K562 (cell line): Measurements from ENCODE around the gene PRXL2B. TPM values are rescaled to one million over a fixed set of nuclear protein-coding genes. Genes with fewer than 3 reads are reported as not detected.

ENCODE experiments used
- E2F1 ChIP-seq: sonication (generic); formaldehyde crosslinking; IDR thresholded peaks from 2 replicates; pipeline ENCODE4 v1.8.1; 2023; ENCODE audit warnings: mild to moderate bottlenecking, missing genetic modification reagents, moderate library complexity
- ETV5 ChIP-seq: sonication (generic); formaldehyde crosslinking; IDR thresholded peaks from 2 replicates; pipeline ENCODE4 v1.4.0; 2020; ENCODE audit warnings: low read depth, mild to moderate bottlenecking, missing genetic modification reagents
- ID3 ChIP-seq, 2 experiments: fragments of 250-450 bp in 1 of 2; fragments of 450-650 bp in 1 of 2; sonication (Bioruptor Pico) in 1 of 2; IDR thresholded peaks; 2 replicates each; pipeline versions ENCODE4 v1.6.1 to v1.8.0; 2016 to 2021; ENCODE audit warnings: mild to moderate bottlenecking in 2 of 2, moderate library complexity in 2 of 2, missing compliant biosample characterization in 1 of 2, missing genetic modification characterization in 1 of 2
- MNT ChIP-seq, 2 experiments: fragments of 450-650 bp; conservative IDR thresholded peaks; 2 replicates each; pipeline ENCODE4 v1.6.1; 2017; ENCODE audit warnings: mild to moderate bottlenecking in 2 of 2, moderate library complexity in 2 of 2
- NRF1 ChIP-seq, 2 experiments: fragments of 450-650 bp; IDR thresholded peaks in 1 of 2; conservative IDR thresholded peaks in 1 of 2; 2 replicates each; pipeline ENCODE4 v1.6.1; 2014; ENCODE audit warnings: mild to moderate bottlenecking in 2 of 2
- REST ChIP-seq, 2 experiments: fragments of 450-650 bp; formaldehyde crosslinking in 1 of 2; IDR thresholded peaks; 2 replicates each; pipeline versions ENCODE4 v1.4.0 to v1.6.1; 2014 to 2020; ENCODE audit warnings: mild to moderate bottlenecking in 2 of 2, borderline replicate concordance in 1 of 2, low read depth in 1 of 2
- RFX7 ChIP-seq: fragments of 250-450 bp; sonication (Bioruptor Pico); IDR thresholded peaks from 2 replicates; pipeline ENCODE4 v1.5.1; 2021; ENCODE audit warnings: mild to moderate bottlenecking
- XRCC5 ChIP-seq: fragments of 200-400 bp; formaldehyde crosslinking; IDR thresholded peaks from 2 replicates; pipeline ENCODE4 v1.6.1; 2017; ENCODE audit warnings: low read depth, mild to moderate bottlenecking, low read length
- ZBTB43 ChIP-seq: sonication (generic); formaldehyde crosslinking; IDR thresholded peaks from 2 replicates; pipeline ENCODE4 v1.8.0; 2023; ENCODE audit warnings: mild to moderate bottlenecking, missing genetic modification reagents
- ZFP1 ChIP-seq: fragments of 450-650 bp; formaldehyde crosslinking; IDR thresholded peaks from 2 replicates; pipeline ENCODE4 v1.4.0; 2020; ENCODE audit warnings: mild to moderate bottlenecking, mixed read lengths
- ZNF324 ChIP-seq: fragments of 250-450 bp; sonication (Bioruptor Pico); IDR thresholded peaks from 2 replicates; pipeline ENCODE4 v1.4.0; 2020; ENCODE audit warnings: mild to moderate bottlenecking
- ZNF785 ChIP-seq: fragments of 250-450 bp; sonication (Bioruptor Pico); IDR thresholded peaks from 2 replicates; pipeline ENCODE4 v1.4.0; 2020; ENCODE audit warnings: mild to moderate bottlenecking
- polyA plus RNA-seq, 8 experiments: library from polyadenylated mRNA; depleted of rRNA in 4 of 8; stranded (reverse) in 5 of 8; unstranded in 3 of 8; fragments of >200 nt; fragmentation: Nextera tagmentation in 2 of 8; fragmentation: Illumina TruSeq in 1 of 8; extraction: Ambion mirVana in 2 of 8; extraction: Trizol in 1 of 8; gene quantifications; 2 replicates each; pipeline versions ENCODE4 v1.2.1 to v1.2.3, GENCODE V29; 2011 to 2014; ENCODE audit warnings: inconsistent platforms in 1 of 8, missing spikeins in 1 of 8
- total RNA-seq, 7 experiments: library from RNA; depleted of rRNA in 6 of 7; stranded (reverse); fragments of >200 nt in 6 of 7; fragmentation: Illumina TruSeq in 2 of 7; extraction: Trizol in 2 of 7; gene quantifications; 2 replicates each; pipeline versions ENCODE4 v1.2.1 to v1.2.3, GENCODE V29; 2011 to 2021; ENCODE audit warnings: low replicate concordance in 1 of 7

The PRXL2B gene
- total and polyA plus RNA-seq, 9 of the 15 experiments (the other 6 are each of a cell fraction or from before 2014, with no cell fraction given) = 0.99 to 25.3 (median 11.8) TPM

GRCh38 chr1:2546515-2547209, 39.9 kb upstream of the PRXL2B start (continued):
- peak; percentile 95 for TF ChIP-seq REST (IDR thresholded peaks at IDR 0.05; ENCODE audit: borderline replicate concordance)
- 0 out of 2 replicates have a peak, but pooled peaks have one; percentile 24 for TF ChIP-seq REST (CRISPR knock-in tag; IDR thresholded peaks at IDR 0.05; ENCODE audit: low read depth)
- TF ChIP-seq ZNF785 (CRISPR knock-in tag) = no peak
- no peak for TF ChIP-seq ZNF324
- peak; percentile 53 to 63 for TF ChIP-seq NRF1 (conservative IDR thresholded peaks at IDR 0.05 in 1 of 2, IDR thresholded peaks at IDR 0.05 in 1 of 2)
- TF ChIP-seq MNT (conservative IDR thresholded peaks at IDR 0.05) = peak in 1 of 2 experiments; percentile 63; a peak in 3 of 4 replicates
- no peak for TF ChIP-seq RFX7 (CRISPR knock-in tag)
- TF ChIP-seq E2F1 (CRISPR knock-in tag) = peak; percentile 50; the same call in 1 of the 2 replicates
- TF ChIP-seq ID3 (CRISPR knock-in tag; IDR thresholded peaks at IDR 0.05) = no peak
- peak; percentile 80 for TF ChIP-seq ID3 (tag; IDR thresholded peaks at IDR 0.05)
- TF ChIP-seq XRCC5 = no peak
- TF ChIP-seq ZFP1 (CRISPR knock-in tag) = no peak
- 0 out of 2 replicates have a peak, but pooled peaks have one; percentile 53 for TF ChIP-seq ZBTB43 (CRISPR knock-in tag)
- TF ChIP-seq ETV5 = peak; percentile 84
